Thyroid gland (tissue), 4 donors: ENCODE data around the gene GMPS.

ENCODE experiments used
- POLR2A ChIP-seq, 2 donors: fragments of 450-650 bp; IDR thresholded peaks; one replicate each; pipeline ENCODE4 v1.6.1; 2017; ENCODE audit warnings: antibody characterized with exemption in 2 of 2, mild to moderate bottlenecking in 2 of 2, moderate library complexity in 1 of 2
- TF ChIP-seq, protein P1 (sequence below), 6 experiments: fragments of 200-600 bp in 3 of 6; fragments of 450-650 bp in 3 of 6; sonication (generic) in 3 of 6; IDR thresholded peaks; one replicate each; pipeline ENCODE4 v1.5.1; 2016 to 2019; ENCODE audit warnings: antibody characterized with exemption in 6 of 6, mild to moderate bottlenecking in 2 of 6, inconsistent platforms in 1 of 6, moderate library complexity in 1 of 6

DNA sequence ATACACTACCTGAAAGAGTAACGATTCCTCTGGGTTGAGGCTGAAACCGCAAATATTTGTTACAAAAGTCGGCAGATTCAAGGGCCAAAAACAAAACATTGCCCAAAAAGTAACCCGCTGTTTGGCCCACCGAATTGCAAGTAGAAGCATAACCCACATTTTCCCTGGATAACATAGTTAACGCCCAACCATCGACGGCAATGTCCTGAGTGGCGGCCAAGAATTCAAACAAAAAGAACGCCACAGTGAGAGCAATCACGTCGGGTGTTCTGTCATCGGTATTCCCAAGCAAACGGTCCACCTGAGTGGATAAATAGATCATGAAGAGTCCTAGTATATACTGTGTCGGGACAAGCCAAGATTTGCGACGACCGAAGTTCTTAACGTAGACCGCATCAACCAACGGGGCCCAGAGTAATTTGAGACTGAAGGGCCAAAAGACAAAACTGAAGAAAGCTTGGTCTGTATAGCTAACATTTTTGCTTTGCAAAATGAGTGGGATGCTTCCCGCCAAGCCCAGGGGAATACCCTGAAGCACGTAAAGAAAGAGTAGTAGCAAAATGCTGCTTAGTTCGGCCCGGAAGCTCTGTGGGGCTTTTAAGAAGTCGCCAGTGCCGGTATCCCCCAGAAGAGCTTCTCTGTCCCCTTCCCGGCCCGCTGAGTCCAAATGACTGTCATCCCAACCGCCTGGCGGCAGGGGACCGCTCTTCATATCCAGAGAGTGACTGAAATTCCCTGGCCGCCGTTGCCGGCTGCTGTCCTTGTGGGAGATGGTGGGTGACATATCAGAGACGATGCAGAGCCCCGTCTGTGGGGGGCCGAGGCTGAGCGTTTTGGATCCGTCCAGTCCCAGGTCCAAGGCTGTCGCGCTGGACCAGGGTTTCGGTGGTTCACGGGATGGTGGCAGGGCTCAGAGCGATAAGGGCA lies 17.0 kb upstream of the GMPS start:
- TF ChIP-seq, protein P1, sequence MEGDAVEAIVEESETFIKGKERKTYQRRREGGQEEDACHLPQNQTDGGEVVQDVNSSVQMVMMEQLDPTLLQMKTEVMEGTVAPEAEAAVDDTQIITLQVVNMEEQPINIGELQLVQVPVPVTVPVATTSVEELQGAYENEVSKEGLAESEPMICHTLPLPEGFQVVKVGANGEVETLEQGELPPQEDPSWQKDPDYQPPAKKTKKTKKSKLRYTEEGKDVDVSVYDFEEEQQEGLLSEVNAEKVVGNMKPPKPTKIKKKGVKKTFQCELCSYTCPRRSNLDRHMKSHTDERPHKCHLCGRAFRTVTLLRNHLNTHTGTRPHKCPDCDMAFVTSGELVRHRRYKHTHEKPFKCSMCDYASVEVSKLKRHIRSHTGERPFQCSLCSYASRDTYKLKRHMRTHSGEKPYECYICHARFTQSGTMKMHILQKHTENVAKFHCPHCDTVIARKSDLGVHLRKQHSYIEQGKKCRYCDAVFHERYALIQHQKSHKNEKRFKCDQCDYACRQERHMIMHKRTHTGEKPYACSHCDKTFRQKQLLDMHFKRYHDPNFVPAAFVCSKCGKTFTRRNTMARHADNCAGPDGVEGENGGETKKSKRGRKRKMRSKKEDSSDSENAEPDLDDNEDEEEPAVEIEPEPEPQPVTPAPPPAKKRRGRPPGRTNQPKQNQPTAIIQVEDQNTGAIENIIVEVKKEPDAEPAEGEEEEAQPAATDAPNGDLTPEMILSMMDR (IDR thresholded peaks at IDR 0.05): peak in 3 of 6 experiments; percentile 7 to 25 (median 10)
- no peak for TF ChIP-seq POLR2A (IDR thresholded peaks at IDR 0.05)
